ES-I3 (cell line): ENCODE results near the gene FBN3.
"Not testable (repeated sequence)": the region's sequence is repeated elsewhere in the genome, so short reads cannot be mapped to it uniquely, and the experiment has no call there.

Experiments
- H3K36me3 ChIP-seq: 2 replicates; pipeline ENCODE4 v1.6.1; 2013; ENCODE audit warnings: mild to moderate bottlenecking, low read length, control low read depth, moderate library complexity; ENCODE audit not compliant: insufficient read depth
- H3K4me1 ChIP-seq: 2 replicates; pipeline ENCODE4 v1.6.1; 2013; ENCODE audit warnings: mild to moderate bottlenecking, control low read depth, low read length; ENCODE audit not compliant: insufficient read depth
- H3K9ac ChIP-seq: 2 replicates; pipeline ENCODE4 v1.6.1; 2013; ENCODE audit warnings: low read depth, mild to moderate bottlenecking, low read length, moderate library complexity
- H3K9me3 ChIP-seq: 2 replicates; pipeline ENCODE4 v1.6.1; 2013; ENCODE audit warnings: mild to moderate bottlenecking, low read length, moderate library complexity; ENCODE audit not compliant: control insufficient read depth, insufficient read depth

FBN3 gene

GRCh38 chr19:8149261-8150094, at the start of gene FBN3:
Gene FBN3, minus strand, starts transcription at chr19:8149592. Its CDS starts 2,112 bp downstream, at chr19:8147480.
- H3K4me1 ChIP-seq = peaks cover 22% of the 10 kb centered on the region; the same call in 1 of the 2 replicates
- H3K9me3 ChIP-seq = no peaks in the 10 kb centered on the region
- H3K36me3 ChIP-seq = no peaks in the 10 kb centered on the region
- peak within 1 kb of the TSS; percentile 69 for H3K9ac ChIP-seq

DNA sequence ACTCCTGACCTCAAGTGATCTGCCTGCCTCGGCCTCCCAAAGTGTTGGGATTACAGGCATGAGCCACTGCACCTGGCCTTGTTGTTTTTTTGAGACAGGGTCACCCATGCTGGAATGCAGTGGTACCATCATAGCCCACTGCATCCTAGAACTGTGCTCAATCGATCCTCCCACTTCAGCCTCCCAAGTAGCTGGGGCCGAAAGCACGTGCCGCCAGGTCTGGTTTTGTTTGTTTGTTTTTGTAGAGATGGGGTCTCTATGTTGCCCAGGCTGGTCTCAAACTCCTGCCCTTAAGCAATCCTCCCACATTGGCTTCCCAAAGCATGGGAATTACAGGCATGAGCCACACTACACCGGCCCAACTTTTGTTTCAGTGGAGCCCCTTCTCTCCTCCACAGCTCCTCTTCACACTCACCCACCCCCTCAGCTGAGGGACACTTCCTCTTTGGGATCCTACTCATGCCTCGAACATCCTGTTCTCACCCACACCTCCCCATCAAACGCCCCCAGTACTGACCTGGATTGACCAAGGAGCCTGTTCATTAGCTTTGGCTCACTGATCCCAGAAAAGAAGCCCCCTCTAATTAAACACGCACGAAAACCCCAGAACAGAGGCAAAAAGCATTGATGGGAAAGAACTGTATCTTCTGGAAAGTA, 47.0 kb upstream of the FBN3 start:
- Histone ChIP-seq H3K36me3 (no peaks in the 10 kb centered on the region), H3K4me1 (peaks cover 22% of the 10 kb centered on the region), H3K9ac (no peak overlapping the region), H3K9me3 (no peaks in the 10 kb centered on the region)

GRCh38 chr19:8194528-8195267, 45.3 kb upstream of the FBN3 start:
- Histone ChIP-seq H3K36me3 (no peaks in the 10 kb centered on the region), H3K9ac (no peak overlapping the region)

DNA sequence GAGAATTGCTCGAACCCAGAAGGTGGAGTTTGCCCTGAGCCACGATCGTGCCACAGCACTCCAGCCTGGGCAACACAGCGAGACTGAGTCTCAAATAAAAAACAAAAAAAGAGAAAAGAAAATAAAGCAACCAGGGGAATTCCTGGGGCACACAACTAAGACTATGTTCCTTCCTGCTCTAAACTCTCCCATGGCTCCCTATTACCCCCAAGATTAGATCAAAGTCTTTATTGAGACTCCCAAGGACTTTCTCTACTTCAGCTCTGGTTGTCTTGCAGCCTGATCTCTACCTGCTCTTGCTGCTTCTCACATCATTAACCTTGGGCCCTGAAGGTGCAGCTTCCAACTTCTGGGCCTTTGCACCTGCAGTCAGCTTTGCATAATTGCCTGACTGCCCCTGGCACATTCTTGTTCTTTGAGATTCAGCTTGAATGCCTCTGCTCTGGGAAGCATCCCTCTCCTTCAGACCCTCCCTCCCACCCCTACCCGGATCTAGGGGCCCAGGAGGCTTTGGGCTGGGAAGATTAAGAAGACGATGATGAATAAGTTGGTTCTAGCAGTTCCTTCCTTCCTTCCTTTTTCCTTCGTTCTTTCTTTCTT, 42.9 kb upstream of the FBN3 start:
- Histone ChIP-seq H3K4me1 (peaks cover 22% of the 10 kb centered on the region), H3K9ac (no peak overlapping the region)

More at GRCh38 chr19:8194528-8195267, 45.3 kb upstream of the FBN3 start:
- Histone ChIP-seq H3K4me1 (peaks cover 22% of the 10 kb centered on the region), H3K9me3 (no peaks in the 10 kb centered on the region)

DNA sequence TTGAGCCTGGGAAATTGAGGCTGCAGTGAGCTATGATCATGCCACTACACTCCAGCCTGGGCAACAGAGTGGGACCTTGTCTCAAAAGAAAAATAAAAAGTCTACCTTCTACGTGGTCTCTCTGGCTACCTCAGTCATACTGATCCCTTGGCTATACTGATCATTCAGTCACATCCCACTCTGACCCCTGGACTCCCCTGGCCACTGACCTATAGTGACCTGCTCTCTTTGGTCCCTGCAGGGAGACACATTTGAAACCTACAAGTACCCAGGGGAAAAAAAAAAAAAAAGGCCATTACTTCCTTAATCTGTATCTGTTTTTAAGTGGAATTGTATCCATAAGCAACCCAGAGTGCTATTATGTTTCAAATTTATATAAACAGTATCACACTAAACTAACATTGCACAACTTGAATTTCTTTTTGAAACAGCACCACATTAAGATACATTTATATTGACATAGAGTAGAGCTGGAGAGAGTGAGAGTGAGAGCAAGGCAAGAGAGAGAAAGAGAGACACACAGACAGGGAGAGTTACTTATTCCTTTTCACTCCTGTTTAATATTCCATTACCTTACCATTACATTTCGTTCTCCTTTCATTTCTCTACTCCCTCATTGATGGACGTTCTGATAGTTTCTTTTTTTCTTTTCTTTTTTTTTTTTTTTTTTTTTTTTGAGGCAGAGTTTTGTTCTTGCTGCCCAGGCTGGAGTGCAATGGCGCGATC, 36.1 kb upstream of the FBN3 start:
- Histone ChIP-seq H3K4me1 (no peaks in the 10 kb centered on the region), H3K9ac (no peak overlapping the region), H3K9me3 (no peaks in the 10 kb centered on the region), H3K36me3 (no peaks in the 10 kb centered on the region)

More for the DNA sequence above, 42.9 kb upstream of the FBN3 start:
- no peaks in the 10 kb centered on the region for H3K9me3 ChIP-seq
- no peaks in the 10 kb centered on the region for H3K36me3 ChIP-seq

- Histone ChIP-seq H3K4me1 (no peaks in the 10 kb centered on the region), H3K9me3 (no peaks in the 10 kb centered on the region), H3K9ac (no peak overlapping the region), H3K36me3 (no peaks in the 10 kb centered on the region)
Measured at GRCh38 chr19:8184274-8184673, 34.9 kb upstream of the FBN3 start.

GRCh38 chr19:8180018-8180417, 30.6 kb upstream of the FBN3 start:
- no peaks in the 10 kb centered on the region for H3K4me1 ChIP-seq
- no peak overlapping the region for H3K9ac ChIP-seq
- H3K36me3 ChIP-seq = no peaks in the 10 kb centered on the region
- H3K9me3 ChIP-seq = no peaks in the 10 kb centered on the region

DNA sequence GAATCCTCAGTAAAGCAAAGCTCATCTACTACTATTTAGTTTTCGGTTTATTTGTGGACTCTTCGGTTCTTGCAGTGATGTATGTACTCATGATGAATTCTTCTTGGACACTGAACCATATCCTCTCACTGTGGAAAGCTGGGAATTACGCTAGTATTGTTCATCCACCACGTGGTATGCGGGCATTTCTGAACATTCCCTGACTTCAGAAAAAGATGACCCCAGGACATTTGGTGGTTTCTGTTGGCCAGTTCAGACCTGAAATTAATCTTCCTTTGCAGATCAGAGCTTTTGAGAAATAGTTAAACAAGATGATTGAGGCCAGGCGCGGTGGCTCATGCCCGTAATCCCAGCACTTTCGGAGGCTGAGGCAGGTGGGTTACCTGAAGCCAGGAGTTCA, 25.3 kb upstream of the FBN3 start:
- Histone ChIP-seq H3K36me3 (no peaks in the 10 kb centered on the region), H3K9me3 (no peaks in the 10 kb centered on the region), H3K9ac (no peak overlapping the region), H3K4me1 (no peaks in the 10 kb centered on the region)

DNA sequence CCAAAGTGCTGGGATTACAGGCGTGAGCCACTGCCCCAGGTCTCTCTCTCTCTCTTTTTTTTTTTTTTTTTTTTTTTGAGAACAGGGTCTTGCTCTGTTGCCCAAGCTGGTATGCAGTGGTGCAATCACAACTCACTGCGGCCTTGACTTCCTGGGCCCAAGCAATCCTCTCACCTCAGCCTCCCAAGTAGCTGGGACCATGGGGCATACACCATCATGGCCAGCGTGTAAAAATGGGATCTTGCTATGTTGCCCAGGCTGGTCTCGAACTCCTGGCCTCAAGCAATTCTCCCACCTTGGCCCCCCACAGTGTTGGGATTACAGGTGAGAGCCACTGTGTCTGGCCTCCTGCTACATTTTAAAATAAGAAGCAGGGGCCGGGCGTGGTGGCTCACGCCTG, 19.1 kb upstream of the FBN3 start:
- no peaks in the 10 kb centered on the region for H3K9me3 ChIP-seq
- H3K9ac ChIP-seq = no peak overlapping the region
- H3K4me1 ChIP-seq = peaks cover 14% of the 10 kb centered on the region; the same call in 1 of the 2 replicates
- H3K36me3 ChIP-seq = no peaks in the 10 kb centered on the region

- Histone ChIP-seq H3K36me3 (no peaks in the 10 kb centered on the region), H3K9me3 (no peaks in the 10 kb centered on the region), H3K4me1 (peaks cover 16% of the 10 kb centered on the region; the same call in 1 of the 2 replicates), H3K9ac (no peak overlapping the region)
Measured at GRCh38 chr19:8167985-8168384, 18.6 kb upstream of the FBN3 start.

DNA sequence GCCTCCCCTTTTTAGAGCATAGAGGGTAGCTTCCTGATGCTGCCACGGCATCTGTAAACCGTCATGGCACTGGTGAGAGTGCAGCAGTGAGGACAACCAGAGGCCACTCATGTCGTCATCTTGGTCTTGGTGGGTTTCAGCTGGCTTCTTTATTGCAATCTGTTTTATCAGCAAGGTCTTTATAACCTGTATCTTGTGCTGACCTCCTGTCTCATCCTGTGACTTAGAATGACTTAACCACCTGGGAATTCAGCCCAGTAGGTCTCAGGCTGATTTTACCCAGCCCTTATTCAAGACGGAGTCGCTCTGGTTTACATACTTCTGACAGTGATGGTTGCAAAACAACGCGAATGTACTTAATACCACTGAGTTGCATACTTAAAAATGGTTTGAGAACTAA, 14.4 kb upstream of the FBN3 start:
- Histone ChIP-seq H3K9me3 (no peaks in the 10 kb centered on the region), H3K9ac (no peak overlapping the region), H3K36me3 (no peaks in the 10 kb centered on the region)

DNA sequence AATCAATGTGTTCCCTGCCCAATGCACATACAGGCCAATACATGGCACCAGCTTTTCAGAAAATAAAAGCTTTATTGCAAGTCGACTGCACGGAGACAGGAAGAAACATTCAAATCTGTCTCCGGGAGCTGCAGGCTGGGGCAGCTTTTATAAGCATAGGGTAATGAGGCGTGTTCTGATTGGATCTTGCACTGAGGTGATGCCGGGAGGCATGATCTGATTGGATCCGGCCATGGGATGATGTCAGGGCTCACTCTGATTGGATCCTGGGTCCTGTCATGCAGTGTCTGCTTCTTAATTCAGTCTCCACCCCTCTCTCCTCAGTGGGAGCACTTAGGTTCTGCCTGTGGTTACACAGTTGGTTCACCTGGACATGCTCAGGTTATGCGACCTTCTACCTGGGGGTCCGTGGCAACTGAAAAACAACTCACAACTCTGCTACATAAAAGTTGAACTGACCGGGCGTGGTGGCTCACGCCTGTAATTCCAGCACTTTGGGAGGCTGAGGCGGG, 11.8 kb upstream of the FBN3 start:
- no peaks in the 10 kb centered on the region for H3K9me3 ChIP-seq
- H3K9ac ChIP-seq = peak overlapping the region; percentile 8; the same call in 1 of the 2 replicates
- no peaks in the 10 kb centered on the region for H3K36me3 ChIP-seq
- H3K4me1 ChIP-seq = peaks cover 10% of the 10 kb centered on the region; the same call in 1 of the 2 replicates

More for the DNA sequence above, 14.4 kb upstream of the FBN3 start:
- peaks cover 18% of the 10 kb centered on the region; the same call in 1 of the 2 replicates for H3K4me1 ChIP-seq

GRCh38 chr19:8159322-8159721, 9.9 kb upstream of the FBN3 start:
- H3K9ac ChIP-seq, H3K36me3 ChIP-seq, H3K9me3 ChIP-seq: not testable (repeated sequence)
- peaks cover 13% of the 10 kb centered on the region; the same call in 1 of the 2 replicates for H3K4me1 ChIP-seq
